GM19452 (cell line): ENCODE data around the gene IPMK.

Experiments used
- ATAC-seq: cut with Tn5 transposase; IDR thresholded peaks from one replicate; pipeline ENCODE4 v1.9.1; 2021; ENCODE audit not compliant: unreplicated experiment

The IPMK gene

GRCh38 chr10:58267713-58268453, at the start of gene IPMK:
IPMK (minus strand) TSS chr10:58267894; CDS start chr10:58267611, 283 bp downstream.
- peak; percentile 59 for ATAC-seq

DNA sequence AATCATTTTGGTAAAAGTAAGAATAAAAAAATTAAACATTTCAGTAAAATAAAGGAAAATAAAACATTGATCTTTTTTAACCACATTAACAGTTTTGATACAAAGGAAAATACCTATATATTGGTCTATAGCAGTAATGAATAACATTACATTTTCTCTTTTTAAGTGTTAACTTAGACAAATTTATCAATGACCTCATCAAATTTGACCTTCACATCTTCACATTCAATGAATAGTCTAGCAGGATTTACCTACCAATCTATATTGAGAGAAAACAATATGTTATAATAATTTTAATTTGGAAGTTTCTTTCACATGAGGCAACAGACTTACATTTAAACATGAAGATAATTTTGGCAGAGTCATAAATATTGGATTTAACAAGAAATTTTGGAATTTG, 49.2 kb upstream of the IPMK start:
- no peak for ATAC-seq

DNA sequence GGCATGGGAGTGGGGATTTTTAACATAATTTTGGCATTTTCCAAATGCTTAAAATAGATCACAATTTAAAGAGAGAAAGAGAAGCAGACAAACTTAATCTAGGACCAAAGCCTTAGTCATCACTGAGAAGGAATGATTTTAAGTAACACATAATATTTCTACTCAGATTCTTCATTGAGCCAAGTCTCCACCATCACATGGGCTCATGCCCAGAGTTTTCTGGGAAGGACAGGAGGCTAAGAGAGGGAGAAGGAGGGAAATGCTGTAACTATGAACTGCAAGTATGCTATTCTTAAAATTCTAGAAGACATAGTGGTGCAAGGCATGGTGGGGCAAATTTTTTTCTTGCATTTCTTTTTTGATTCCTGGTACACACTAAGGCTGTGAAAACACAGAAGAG, 43.3 kb upstream of the IPMK start:
- ATAC-seq = no peak

DNA sequence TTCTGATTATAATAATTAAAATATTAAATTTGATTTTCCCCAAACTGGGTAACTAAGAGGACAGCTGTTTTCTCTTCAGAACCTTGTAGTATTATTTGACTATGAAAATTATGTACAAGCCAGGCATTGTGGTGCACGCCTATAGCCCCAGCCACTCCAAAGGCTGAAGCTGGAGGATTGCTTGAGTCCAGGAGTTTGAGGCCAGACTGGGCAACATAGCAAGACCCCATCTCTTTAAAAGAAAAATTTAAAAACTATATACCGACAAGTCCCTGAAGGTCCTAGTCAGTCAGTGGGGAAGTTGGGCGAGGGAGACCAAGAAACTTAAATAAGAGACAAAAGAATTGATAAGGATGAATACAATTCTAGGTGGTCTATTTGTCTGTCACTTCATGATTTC, 40.0 kb upstream of the IPMK start:
- no peak for ATAC-seq

- ATAC-seq = no peak
Observed at GRCh38 chr10:58305821-58306220, 38.1 kb upstream of the IPMK start.

DNA sequence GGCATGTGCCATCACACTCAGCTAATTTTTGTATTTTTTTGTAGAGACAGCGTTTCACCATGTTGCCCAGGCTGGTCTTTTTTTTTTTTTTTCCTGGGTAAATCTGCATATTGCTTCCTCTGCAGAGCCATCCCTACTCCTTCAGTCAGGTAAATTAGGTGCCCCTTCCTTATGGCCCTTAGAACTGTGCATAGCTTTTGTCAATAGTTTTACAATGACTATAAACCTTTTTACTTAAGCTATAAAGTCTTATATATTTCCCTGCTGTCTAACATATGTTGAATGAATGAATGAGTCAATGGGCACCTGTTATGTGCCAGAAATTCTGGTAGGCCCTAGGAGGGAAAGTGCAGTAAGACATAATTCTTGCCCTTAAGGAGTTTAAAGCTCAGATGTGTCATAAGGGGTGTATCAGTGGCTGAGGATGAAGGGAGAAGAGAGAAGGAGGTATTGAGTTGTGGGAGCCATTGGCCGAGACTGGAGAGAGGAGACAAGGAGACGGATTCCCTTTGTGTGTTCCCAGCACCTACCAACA, 36.5 kb upstream of the IPMK start:
- ATAC-seq = no peak

DNA sequence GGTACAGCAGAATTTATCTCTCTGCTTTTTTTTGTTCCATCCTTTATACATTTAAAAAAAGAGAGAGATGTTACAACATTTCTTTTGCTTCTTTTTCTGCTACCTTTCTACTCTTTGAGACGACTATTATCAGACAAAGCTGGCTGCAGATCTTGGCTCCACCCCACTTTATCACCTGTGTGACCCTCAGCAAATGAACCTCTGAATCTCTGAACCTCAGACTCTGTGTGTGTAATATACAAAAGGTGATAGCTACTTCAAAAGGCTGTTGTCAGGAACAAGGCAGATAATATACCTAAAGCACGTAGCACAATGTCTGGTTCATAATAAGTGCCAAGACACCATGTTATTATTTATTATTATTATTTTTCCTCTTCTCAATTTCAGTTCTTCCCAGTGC, 34.6 kb upstream of the IPMK start:
- no peak for ATAC-seq

DNA sequence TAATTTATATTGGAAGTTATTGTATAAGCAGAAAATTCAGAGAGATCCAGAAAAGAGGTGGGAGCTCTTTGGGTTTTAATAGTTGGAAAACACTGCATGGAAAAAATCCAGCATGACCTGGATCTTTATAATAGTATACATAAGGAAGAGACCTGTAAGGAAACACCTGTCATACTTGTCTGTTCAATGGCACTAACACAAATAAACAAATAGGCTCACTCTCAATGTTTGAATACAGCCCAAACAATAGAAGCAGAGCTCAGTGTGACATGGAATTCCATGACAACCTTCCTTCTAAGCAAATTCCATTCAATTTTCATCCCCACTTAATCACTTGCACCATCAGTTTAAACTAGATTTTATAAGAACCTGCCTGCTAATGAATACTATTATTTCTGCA, 33.0 kb upstream of the IPMK start:
- ATAC-seq = no peak

GRCh38 chr10:58299580-58299979, 31.9 kb upstream of the IPMK start:
- peak; percentile 96 for ATAC-seq

- ATAC-seq = no peak
Observed at GRCh38 chr10:58293989-58294388, 26.3 kb upstream of the IPMK start.

DNA sequence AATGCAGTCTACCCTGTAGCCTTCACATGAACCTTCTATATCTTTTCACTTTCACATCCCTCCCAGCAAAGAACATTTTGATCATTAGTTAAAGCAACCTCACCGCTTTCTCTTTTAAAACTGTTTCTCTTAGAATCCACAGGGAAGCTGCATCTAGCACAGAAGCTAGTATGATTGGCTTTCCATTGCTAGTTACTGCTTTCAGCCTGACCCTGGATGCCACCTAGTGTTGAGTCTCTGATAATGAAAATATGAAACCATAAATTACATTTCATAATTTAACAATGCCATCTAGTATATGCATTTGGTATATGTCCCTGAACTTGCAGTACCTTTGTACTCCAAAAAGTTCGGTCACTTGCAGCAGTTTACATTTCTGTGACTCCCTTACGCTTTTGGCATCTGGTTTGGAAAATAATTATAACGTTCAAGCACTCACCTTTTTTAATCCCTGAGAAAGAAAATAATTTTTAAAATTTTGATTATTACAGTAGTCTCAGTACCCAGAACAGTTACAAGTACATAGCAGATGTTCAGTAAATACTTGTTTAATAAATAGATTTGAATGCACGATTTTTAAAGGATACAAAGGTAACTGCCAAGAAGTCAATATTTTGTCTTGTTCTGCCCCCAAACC, 24.0 kb upstream of the IPMK start:
- peak; percentile 76 for ATAC-seq

DNA sequence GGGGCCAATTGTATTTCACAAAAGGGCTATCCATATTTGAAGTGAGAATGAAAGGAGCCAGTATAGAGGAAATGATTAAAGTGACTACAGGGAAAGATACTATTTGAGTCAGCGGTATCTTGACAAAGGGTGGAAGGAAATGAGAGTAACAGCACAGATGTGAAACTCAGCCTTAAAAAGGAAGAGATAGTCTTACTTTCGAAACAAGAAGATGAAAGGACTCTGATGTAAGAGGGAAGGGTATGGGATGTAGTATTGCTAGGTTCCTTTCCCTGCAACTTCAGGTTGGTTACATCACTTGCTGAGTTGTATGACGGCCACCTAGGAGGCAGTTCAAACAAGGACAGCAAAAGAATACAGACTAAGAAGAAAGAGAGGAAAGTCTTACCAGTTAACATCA, 14.9 kb upstream of the IPMK start:
- peak; percentile 100 for ATAC-seq

DNA sequence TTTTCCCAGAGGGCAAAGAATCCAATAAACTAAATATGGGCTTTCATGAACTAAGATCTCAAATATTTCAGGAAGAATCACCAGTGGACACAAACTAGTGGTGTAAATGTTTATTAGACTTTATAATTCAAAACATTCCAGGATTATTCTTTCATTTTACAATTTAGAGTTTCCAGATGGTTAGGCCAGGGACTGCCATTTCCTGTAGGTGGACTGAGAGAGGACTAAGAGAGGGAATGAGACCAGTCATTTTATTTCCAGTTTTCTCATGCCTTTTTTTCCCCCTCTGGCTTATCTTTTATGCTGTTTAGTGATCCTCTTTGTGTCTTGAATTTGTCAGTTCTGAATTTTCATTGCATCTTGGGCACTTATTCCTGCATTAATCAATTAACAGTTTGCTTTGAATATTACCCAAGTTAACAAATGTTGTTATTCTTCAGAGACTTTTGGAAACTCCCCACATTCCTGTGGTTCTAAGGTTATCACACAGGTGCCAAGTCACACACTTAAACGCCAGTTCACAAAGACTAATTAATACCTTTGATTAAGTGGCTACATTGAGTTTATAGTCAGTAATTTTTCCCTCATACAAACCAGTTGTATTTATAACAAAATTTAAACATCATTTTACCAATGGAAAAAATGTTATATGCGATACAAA, 13.5 kb upstream of the IPMK start:
- ATAC-seq = no peak

DNA sequence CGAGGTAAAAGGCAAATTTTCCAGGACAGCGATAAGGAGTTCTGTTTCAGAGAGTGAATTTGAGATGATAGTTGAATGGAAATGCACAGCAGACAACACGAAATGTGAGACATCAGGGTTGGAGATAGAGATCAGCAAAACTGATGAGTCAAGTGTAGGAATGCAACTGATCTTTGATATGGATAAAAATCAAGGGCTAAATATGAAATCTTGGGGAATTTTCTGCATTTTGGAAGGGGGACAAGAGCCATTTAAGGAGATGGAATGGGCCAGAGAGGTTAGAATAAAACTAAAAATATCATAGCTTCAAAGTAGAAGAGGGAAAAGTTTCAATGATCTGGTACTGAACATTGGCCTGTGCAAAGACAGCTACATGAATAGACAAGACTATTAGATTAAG, 12.8 kb upstream of the IPMK start:
- no peak for ATAC-seq

DNA sequence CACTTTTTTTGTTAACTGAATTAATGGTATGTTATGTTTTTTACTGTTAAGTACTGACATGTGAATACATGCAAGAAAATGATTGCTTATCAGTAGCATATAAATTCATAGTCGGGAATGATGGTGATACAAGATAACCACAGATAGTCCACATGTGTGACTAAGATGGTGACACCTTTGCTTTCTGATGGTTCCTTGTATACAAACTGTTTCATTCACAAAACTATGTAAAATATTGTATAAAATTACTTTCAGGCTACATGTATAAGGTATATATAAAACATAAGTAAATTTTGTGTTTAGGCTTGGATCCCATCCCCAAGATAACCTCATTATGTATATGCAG, 11.2 kb upstream of the IPMK start:
- ATAC-seq = no peak

- ATAC-seq = no peak
Observed at GRCh38 chr10:58278274-58278961, 10.7 kb upstream of the IPMK start.

- ATAC-seq = no peak
Observed at GRCh38 chr10:58275908-58276307, 8.2 kb upstream of the IPMK start.

DNA sequence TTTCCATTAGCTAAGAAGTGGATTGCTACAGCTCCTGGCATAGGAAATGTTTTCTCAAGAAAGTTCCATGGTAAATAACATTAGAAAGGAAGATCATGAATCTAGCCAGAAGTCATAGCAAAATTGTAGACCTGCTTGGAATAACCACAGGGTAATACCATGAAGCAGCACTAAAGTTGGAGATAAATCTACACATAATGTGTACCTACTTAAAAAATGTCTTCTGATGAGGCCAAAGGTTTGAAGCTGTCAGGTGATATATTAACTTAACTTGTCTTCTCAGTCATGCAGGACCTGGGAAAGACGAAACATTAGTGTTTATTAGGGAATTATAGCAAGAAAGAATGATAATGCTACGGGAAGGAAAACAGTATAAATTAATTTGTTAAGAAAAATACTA, 7.6 kb upstream of the IPMK start:
- ATAC-seq = no peak

DNA sequence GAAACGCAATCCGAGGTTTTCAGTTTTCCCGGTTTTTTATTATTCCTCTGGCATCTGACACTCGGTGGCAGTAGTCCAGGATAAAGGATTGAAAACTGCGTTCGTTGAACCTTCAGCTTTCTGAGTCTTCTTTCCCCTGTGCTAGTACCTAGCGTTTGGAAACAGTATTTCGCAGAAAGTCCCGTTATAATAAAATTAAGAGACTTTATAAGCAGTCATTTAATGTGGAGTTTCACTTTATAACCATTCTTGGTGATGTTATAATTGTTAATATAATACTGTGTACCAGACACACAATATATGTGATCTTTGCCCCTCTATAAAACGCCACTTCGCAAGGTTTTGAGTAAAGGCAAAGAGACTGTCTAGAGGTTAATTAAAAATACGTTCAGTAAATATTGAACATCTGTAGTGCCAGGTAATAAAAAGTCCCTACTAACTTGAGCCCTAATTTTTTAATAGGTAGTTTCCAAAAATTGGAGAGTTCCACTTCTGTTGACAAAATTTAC, 2.1 kb upstream of the IPMK start:
- ATAC-seq = no peak

- peak; percentile 63 for ATAC-seq
Observed at GRCh38 chr10:58268946-58269781, 1.5 kb upstream of the IPMK start, which contains the start of gene CISD1. CISD1 (plus strand) TSS chr10:58269162; CDS start chr10:58269274, 112 bp downstream.
